Psoas muscle (tissue), 8 donors: ENCODE data around the gene SRP19. TPM values are rescaled to one million over a fixed set of nuclear protein-coding genes. Genes with fewer than 3 reads are reported as not detected.

ENCODE experiments used
- ATAC-seq, 4 donors: fragments of 200-7000 bp; cut with Tn5 transposase; one replicate each; pipeline ENCODE4 v1.9.1; 2020; ENCODE audit warnings: moderate library complexity in 3 of 4, mild to moderate bottlenecking in 2 of 4
- DNase-seq, 2 donors: peaks; one replicate each; pipeline ENCODE4 v3.0.0-alpha.2; 2020
- H3K27ac ChIP-seq: fragments of 200-600 bp; one replicate; pipeline ENCODE4 v1.8.0; 2022
- H3K27me3 ChIP-seq, 3 donors: fragments of 200-600 bp in 1 of 3; one replicate each; pipeline versions ENCODE4 v1.6.1 to v1.8.0; 2013 to 2022; ENCODE audit warnings: low read length in 2 of 3, mild to moderate bottlenecking in 2 of 3, moderate library complexity in 1 of 3; ENCODE audit not compliant: insufficient read depth in 3 of 3
- H3K36me3 ChIP-seq, 2 donors: fragments of 200-600 bp in 1 of 2; one replicate each; pipeline versions ENCODE4 v1.6.1 to v1.8.0; 2013 to 2022; ENCODE audit warnings: low read depth in 1 of 2, mild to moderate bottlenecking in 1 of 2, moderate library complexity in 1 of 2; ENCODE audit not compliant: insufficient read depth in 1 of 2
- H3K4me1 ChIP-seq: fragments of 200-600 bp; one replicate; pipeline ENCODE4 v1.8.0; 2022
- H3K4me3 ChIP-seq: fragments of 200-600 bp; one replicate; pipeline ENCODE4 v1.8.0; 2022; ENCODE audit warnings: mild to moderate bottlenecking
- H3K9me3 ChIP-seq: fragments of 200-600 bp; one replicate; pipeline ENCODE4 v1.8.0; 2022
- CTCF ChIP-seq: fragments of 200-600 bp; IDR thresholded peaks from one replicate; pipeline ENCODE4 v1.8.0; 2022; ENCODE audit warnings: antibody characterized with exemption
- WGBS, 3 donors: extraction: QIAGEN DNeasy Blood & Tissue Kit; methylation state at CpG; one replicate each; pipeline versions ENCODE4 v1.1.6 to v1.1.7; 2013; 5-methylcytosine and 5-hydroxymethylcytosine counted together
- intact Hi-C, 2 donors: fragments of 100-400 bp; cut with DNase I; formaldehyde crosslinking; loops; one replicate each; pipeline versions ENCODE4 v1.11.0 to v1.14.2; 2022
- polyA plus RNA-seq, 3 donors: library from polyadenylated mRNA; stranded (reverse); fragments of 200-250 nt; gene quantifications; one replicate each; pipeline ENCODE4 v1.2.3, GENCODE V29; 2013
- total RNA-seq, 4 donors: library from RNA; stranded (reverse); fragmentation: NEBNext Ultra II Directional in 2 of 4; extraction: Animal tissue kit (Norgen Biotek cat#: 25700) in 2 of 4; gene quantifications; one replicate each; pipeline versions ENCODE4 v1.2.1 to v1.2.4, GENCODE V29; 2021 to 2023
- donor health status: healthy with polysubstance abuse.
- donor health status: DM: no; HTN: no; CAD: no; lungs with moderate emphysema.
- donor health status: Bipolar disorder and iron deficiency.
- donor health status: healthy.
- donor health status: DM: yes; HTN: yes; CAD: no.
- donor health status: DM: no; HTN: no; CAD: no.
- donor health status: DM: no; HTN: no; CAD: no.
- donor health status: DM: yes; HTN: yes; CAD: no.

Gene SRP19
- total and polyA plus RNA-seq, 7 donors: 32.9 to 98.1 (median 44.5) TPM

GRCh38 chr5:112869948-112870347, 8.9 kb downstream of the SRP19 start:
- Histone ChIP-seq H3K4me3 (no peak overlapping the region), H3K4me1 (no peaks in the 10 kb centered on the region), H3K27ac (no peak overlapping the region), H3K9me3 (no peaks in the 10 kb centered on the region), H3K36me3 (peaks cover 0 to 81% of the 10 kb centered on the region in 2 donors), H3K27me3 (no peaks in the 10 kb centered on the region)
- intact Hi-C loops: no loop called here
- TF ChIP-seq CTCF: no peak
- ATAC-seq: no peak
- WGBS, 3 donors: 93 to 98% (median 95%) methylated on average over 3 of the region's 3 CpGs
- no peak for DNase-seq

- H3K9me3 ChIP-seq: no peaks in the 10 kb centered on the region
- no peaks in the 10 kb centered on the region for H3K27me3 ChIP-seq
- H3K4me3 ChIP-seq: no peak overlapping the region
- DNase-seq (no peak), ATAC-seq (no peak)
- no peak overlapping the region for H3K27ac ChIP-seq
- intact Hi-C loops: no loop called here
- peaks cover 0 to 80% of the 10 kb centered on the region in 2 donors for H3K36me3 ChIP-seq
- WGBS, 3 donors: 61 to 80% (median 63%) methylated on average over 3 of the region's 3 CpGs
- no peak for TF ChIP-seq CTCF
- no peaks in the 10 kb centered on the region for H3K4me1 ChIP-seq
Observed at GRCh38 chr5:112870966-112871365, 9.9 kb downstream of the SRP19 start.

GRCh38 chr5:112876362-112876761, 15.3 kb downstream of the SRP19 start:
- Histone ChIP-seq H3K27me3 (no peaks in the 10 kb centered on the region), H3K27ac (no peak overlapping the region), H3K4me3 (no peak overlapping the region), H3K36me3 (peaks cover 6 to 79% of the 10 kb centered on the region in 2 donors), H3K9me3 (no peaks in the 10 kb centered on the region), H3K4me1 (peaks cover 4% of the 10 kb centered on the region)
- intact Hi-C loops: no loop called here
- DNase-seq (no peak), ATAC-seq (no peak)
- 54 to 59% (median 56%) methylated on average over 2 of the region's 2 CpGs for WGBS, 3 donors
- TF ChIP-seq CTCF: no peak

GRCh38 chr5:112878101-112878500, 17.0 kb downstream of the SRP19 start:
- intact Hi-C loops: loop anchor here in 1 of 2 donors (2.0 kb wide), 1 partner anchor 61 kb away; no protein-coding TSS in a partner anchor
- H3K9me3 ChIP-seq: no peaks in the 10 kb centered on the region
- H3K36me3 ChIP-seq: peaks cover 13 to 90% of the 10 kb centered on the region in 2 donors
- DNase-seq (no peak), ATAC-seq (no peak)
- no peak overlapping the region for H3K27ac ChIP-seq
- no peaks in the 10 kb centered on the region for H3K27me3 ChIP-seq
- WGBS, 3 donors: 68 to 96% (median 68%) methylated on average over 4 of the region's 4 CpGs
- no peak overlapping the region for H3K4me3 ChIP-seq
- TF ChIP-seq CTCF: no peak
- peaks cover 4% of the 10 kb centered on the region for H3K4me1 ChIP-seq

GRCh38 chr5:112878760-112879159, 17.7 kb downstream of the SRP19 start:
- no peak for ATAC-seq
- Histone ChIP-seq H3K4me1 (peaks cover 4% of the 10 kb centered on the region), H3K36me3 (peaks cover 19 to 93% of the 10 kb centered on the region in 2 donors), H3K4me3 (no peak overlapping the region), H3K27me3 (no peaks in the 10 kb centered on the region), H3K9me3 (no peaks in the 10 kb centered on the region), H3K27ac (no peak overlapping the region)
- no peak for DNase-seq
- TF ChIP-seq CTCF: no peak
- intact Hi-C loops: loop anchor here in 1 of 2 donors (2.0 kb wide), 1 partner anchor 60 kb away; no protein-coding TSS in a partner anchor
- 85 to 87% (median 86%) methylated on average over 4 of the region's 4 CpGs for WGBS, 3 donors
